Ectodermal cell (in vitro differentiated cells): ENCODE measurements around the gene ATAD2B.

ENCODE experiments used
- H3K27ac ChIP-seq: 2 replicates; pipeline ENCODE4 v1.7.0; 2013; ENCODE audit warnings: mild to moderate bottlenecking, low read depth, low read length; ENCODE audit not compliant: insufficient read depth, poor library complexity, severe bottlenecking
- H3K27me3 ChIP-seq: 2 replicates; pipeline ENCODE4 v1.7.0; 2013; ENCODE audit warnings: mild to moderate bottlenecking, low read length; ENCODE audit not compliant: insufficient read depth, control insufficient read depth, poor library complexity, severe bottlenecking
- H3K36me3 ChIP-seq: one replicate; pipeline ENCODE4 v1.7.0; 2013; ENCODE audit warnings: low read length; ENCODE audit not compliant: control insufficient read depth, insufficient read depth
- H3K4me1 ChIP-seq: one replicate; pipeline ENCODE4 v1.7.0; 2013; ENCODE audit warnings: low read length; ENCODE audit not compliant: control insufficient read depth, insufficient read depth
- H3K4me3 ChIP-seq: 2 replicates; pipeline ENCODE4 v1.7.0; 2013; ENCODE audit warnings: low read depth, low read length, control low read depth; ENCODE audit not compliant: insufficient read depth
- H3K9me3 ChIP-seq: 2 replicates; pipeline ENCODE4 v1.7.0; 2013; ENCODE audit warnings: mild to moderate bottlenecking, low read length, moderate library complexity; ENCODE audit not compliant: control insufficient read depth
- WGBS, 2 experiments: methylation state at CpG; one replicate each; pipeline ENCODE4 v1.1.7; 2013; ENCODE audit warnings: missing lambda C conversion rate in 2 of 2; 5-methylcytosine and 5-hydroxymethylcytosine counted together

ATAD2B gene

DNA sequence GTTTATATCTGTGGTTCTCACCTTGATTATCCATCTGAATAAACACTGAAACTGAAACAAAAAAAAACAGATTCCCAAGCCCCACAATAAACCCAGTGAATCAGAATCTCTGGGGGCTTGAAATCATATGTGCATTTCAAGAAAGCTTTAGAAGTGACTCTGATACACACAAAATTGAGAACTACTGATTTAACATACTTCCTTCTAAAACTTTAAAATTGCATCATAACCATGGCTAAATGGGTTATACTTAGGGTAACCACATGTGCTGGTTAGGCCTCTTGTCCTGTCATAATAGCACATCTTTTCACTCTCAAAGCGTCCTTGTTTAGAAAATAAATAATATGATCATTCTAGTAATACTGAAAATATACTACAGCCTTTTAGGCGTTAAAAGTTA lies 100.9 kb downstream of the ATAD2B start:
- H3K27ac ChIP-seq = no peak overlapping the region
- H3K9me3 ChIP-seq = no peaks in the 10 kb centered on the region
- WGBS, 2 experiments = no CpG with 5 or more reads among the region's 2 CpGs
- no peaks in the 10 kb centered on the region for H3K27me3 ChIP-seq
- H3K4me3 ChIP-seq = no peak overlapping the region
- no peaks in the 10 kb centered on the region for H3K36me3 ChIP-seq
- H3K4me1 ChIP-seq = no peaks in the 10 kb centered on the region

DNA sequence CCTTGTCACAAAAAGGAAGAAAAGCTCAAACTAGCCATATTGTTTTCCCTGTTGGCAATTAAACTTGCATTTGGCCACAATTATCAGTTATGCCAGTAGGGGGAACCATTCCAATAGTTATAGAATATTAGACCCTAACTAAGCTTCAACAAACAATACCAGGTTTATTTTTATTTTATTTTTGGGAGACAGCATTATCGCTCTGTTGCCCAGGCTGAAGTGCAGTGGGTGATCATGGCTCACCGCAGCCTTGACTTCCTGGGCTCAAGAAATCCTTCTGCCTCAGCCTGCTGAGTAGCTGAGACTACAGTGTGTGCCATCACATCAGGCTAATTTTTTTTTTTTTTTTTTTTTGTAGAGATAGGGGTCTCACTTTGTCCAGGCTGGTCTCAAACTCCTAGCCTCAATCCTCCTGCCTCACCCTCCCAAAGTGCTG lies 102.1 kb downstream of the ATAD2B start:
- Histone ChIP-seq H3K27me3 (no peaks in the 10 kb centered on the region), H3K27ac (no peak overlapping the region), H3K36me3 (no peaks in the 10 kb centered on the region), H3K4me1 (no peaks in the 10 kb centered on the region), H3K9me3 (no peaks in the 10 kb centered on the region), H3K4me3 (no peak overlapping the region)
- WGBS, 2 experiments = 86 to 88% methylated on average over 2 of the region's 2 CpGs

DNA sequence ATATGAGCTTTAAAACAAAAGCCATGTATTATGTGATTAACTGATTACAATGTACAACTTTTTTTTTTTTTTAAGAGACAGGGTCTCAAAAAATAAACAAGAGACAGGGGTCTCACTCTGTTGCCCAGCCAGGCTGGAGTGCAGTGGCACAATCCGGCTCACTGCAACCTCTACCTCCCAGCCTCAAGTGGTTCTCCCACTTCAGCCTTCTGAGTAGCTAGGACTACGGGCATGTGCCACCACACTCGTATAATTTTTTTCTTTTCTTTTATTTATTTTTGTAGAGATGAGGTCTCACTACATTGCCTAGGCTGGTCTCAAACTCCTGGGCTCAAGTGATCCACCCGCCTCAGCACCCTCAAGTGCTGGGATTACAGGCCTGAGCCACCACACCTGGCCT lies 103.1 kb downstream of the ATAD2B start:
- H3K27me3 ChIP-seq = no peaks in the 10 kb centered on the region
- H3K27ac ChIP-seq = no peak overlapping the region
- no peaks in the 10 kb centered on the region for H3K9me3 ChIP-seq
- 72 to 90% methylated on average over 2 to 4 of the region's 4 CpGs for WGBS, 2 experiments
- H3K4me1 ChIP-seq = no peaks in the 10 kb centered on the region
- H3K36me3 ChIP-seq = no peaks in the 10 kb centered on the region
- no peak overlapping the region for H3K4me3 ChIP-seq

DNA sequence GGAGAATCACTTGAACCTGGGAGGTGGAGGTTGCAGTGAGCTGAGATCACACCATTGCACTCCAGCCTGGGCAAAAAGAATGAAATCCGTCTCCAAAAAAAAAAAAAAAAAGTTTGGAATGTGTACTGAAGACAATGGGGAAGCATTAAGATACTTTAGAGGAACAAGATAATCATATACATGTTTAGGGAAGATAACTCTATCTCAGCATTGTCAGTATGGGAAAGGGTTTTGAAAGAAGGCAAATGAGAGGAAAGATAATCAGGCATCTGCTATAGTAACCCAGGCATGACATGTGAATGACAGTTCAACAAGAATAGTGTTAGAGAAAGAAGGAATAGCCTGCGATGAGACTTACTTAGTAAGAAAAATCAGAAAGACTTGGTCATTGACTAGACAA lies 112.0 kb downstream of the ATAD2B start:
- H3K4me1 ChIP-seq = no peaks in the 10 kb centered on the region
- no peaks in the 10 kb centered on the region for H3K36me3 ChIP-seq
- H3K27ac ChIP-seq = no peak overlapping the region
- no peaks in the 10 kb centered on the region for H3K27me3 ChIP-seq
- H3K9me3 ChIP-seq = no peaks in the 10 kb centered on the region
- 87 to 98% methylated on average over 2 of the region's 2 CpGs for WGBS, 2 experiments
- H3K4me3 ChIP-seq = no peak overlapping the region

DNA sequence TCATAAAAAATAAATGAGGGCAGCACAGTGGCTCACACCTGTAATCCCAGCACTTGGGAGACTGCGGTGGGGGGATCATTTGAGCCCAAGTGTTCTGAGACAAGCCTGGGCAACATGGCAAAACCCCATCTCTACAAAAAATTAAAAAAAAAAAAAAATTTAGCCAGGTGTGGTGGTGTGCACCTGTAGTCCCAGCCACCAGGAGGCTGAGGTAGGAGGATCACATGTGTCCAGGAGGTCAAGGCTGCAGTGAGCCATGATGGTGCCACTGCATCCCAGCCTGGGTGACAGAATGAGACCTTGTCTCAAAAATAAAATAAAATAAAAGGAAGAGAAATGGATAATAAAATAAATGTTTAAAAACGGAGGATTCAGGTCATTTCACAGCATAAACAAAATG lies 113.5 kb downstream of the ATAD2B start:
- no peaks in the 10 kb centered on the region for H3K4me1 ChIP-seq
- H3K36me3 ChIP-seq = no peaks in the 10 kb centered on the region
- no peaks in the 10 kb centered on the region for H3K9me3 ChIP-seq
- no peaks in the 10 kb centered on the region for H3K27me3 ChIP-seq
- H3K4me3 ChIP-seq = no peak overlapping the region
- no peak overlapping the region for H3K27ac ChIP-seq
- 83 to 98% methylated on average over 1 to 2 of the region's 2 CpGs for WGBS, 2 experiments

DNA sequence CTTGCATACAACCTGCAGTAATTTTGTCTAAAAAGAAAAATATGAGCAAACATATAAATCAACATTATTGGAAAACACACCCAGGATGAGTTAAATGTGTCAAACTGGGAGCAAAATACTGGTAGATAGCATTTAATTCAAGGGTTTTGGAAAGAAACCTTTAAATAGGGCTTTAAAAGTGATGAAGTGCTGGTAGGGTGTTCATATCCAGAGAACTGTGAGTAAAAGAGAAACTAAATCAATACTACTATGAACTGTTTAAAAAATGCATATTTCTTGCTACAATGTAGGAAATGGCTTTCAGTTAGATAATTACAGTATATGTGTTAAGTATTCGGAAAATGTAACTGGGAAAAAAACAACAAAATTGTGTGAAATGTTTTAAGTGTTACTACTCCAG lies 117.8 kb downstream of the ATAD2B start:
- WGBS, 2 experiments = 92 to 94% methylated on average over 1 of the region's 1 CpG
- Histone ChIP-seq H3K9me3 (no peaks in the 10 kb centered on the region), H3K27me3 (no peaks in the 10 kb centered on the region)

DNA sequence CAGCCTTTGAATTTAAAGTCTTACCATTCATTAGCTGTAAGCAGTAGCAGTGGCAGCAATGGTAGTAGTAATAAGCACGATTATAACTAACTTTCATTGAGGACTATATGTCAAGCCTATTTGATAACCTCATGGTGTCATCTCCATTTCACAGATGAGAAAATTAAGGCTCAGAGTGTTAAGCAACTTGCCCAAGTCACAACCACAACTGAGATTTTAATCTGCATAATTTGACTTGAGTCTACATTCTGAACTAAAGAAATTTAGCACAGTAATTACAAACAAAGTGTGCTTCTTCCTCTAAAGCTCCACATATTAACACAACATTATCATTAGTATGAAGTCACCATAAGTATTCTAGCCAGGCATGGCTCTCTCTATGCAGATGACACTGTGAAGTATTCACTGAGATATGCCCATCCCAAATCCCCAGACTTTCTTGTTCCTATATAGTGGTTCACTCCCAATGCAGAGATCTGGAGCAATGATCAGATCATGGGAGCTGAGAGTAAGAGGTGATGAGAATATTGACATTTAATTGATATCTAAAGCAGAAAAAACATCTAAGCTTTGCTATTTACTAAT lies 120.2 kb downstream of the ATAD2B start:
- no peaks in the 10 kb centered on the region for H3K36me3 ChIP-seq
- H3K4me3 ChIP-seq = no peak overlapping the region
- H3K9me3 ChIP-seq = no peaks in the 10 kb centered on the region
- no peak overlapping the region for H3K27ac ChIP-seq
- 82 to 100% methylated on average over 1 of the region's 1 CpG for WGBS, 2 experiments
- no peaks in the 10 kb centered on the region for H3K4me1 ChIP-seq
- no peaks in the 10 kb centered on the region for H3K27me3 ChIP-seq

More for the DNA sequence above, 117.8 kb downstream of the ATAD2B start:
- Histone ChIP-seq H3K4me1 (no peaks in the 10 kb centered on the region), H3K36me3 (no peaks in the 10 kb centered on the region), H3K4me3 (no peak overlapping the region), H3K27ac (no peak overlapping the region)

DNA sequence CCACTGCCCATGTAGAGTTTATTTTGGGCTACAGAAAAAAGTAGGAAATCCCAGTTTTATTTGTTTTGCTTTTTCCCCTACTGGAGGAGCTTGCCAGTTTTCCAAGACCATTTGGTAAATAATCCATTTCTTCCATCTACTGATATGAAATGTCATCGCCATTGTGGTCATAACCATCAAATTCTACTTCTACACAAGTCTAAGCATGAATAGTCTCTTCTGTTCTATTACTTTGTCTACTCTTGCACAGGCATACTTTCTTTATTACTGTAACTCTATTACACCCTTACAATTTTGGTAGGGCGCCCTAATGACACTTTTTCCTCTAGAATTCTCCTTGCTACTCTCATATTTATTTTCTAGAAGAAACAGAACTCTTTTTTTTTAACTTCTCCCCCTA lies 120.7 kb downstream of the ATAD2B start:
- H3K27me3 ChIP-seq = no peaks in the 10 kb centered on the region
- no peaks in the 10 kb centered on the region for H3K4me1 ChIP-seq
- H3K36me3 ChIP-seq = no peaks in the 10 kb centered on the region
- WGBS, 2 experiments = 94 to 98% methylated on average over 1 of the region's 2 CpGs
- no peak overlapping the region for H3K4me3 ChIP-seq
- H3K27ac ChIP-seq = no peak overlapping the region
- no peaks in the 10 kb centered on the region for H3K9me3 ChIP-seq

DNA sequence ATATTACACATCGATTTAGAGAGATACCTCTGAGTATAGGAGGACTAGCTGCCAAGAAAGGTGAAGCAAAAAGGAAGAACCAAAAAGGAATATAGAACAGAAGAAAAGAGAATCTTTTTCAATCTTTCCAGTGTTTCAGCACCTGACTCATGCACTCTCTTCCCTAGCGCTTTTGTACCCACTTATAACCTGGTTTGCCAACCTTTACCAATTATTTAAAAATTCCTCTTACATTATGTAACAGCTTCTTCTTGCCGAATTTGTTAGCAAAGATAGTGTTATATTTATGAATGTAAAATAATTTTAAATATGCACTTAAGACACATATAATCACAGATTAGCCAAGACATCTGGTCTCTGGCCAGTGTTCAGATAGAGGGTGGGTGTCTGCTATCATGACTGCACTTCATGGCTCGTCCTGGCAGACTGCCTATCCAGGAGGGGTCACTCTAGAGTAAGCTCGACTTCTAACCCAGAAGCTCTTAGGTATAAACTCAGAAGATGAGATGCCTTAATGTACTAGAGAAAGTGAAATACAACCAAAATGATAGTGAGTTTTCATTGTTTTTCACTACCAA lies 122.9 kb downstream of the ATAD2B start:
- H3K4me3 ChIP-seq = no peak overlapping the region

DNA sequence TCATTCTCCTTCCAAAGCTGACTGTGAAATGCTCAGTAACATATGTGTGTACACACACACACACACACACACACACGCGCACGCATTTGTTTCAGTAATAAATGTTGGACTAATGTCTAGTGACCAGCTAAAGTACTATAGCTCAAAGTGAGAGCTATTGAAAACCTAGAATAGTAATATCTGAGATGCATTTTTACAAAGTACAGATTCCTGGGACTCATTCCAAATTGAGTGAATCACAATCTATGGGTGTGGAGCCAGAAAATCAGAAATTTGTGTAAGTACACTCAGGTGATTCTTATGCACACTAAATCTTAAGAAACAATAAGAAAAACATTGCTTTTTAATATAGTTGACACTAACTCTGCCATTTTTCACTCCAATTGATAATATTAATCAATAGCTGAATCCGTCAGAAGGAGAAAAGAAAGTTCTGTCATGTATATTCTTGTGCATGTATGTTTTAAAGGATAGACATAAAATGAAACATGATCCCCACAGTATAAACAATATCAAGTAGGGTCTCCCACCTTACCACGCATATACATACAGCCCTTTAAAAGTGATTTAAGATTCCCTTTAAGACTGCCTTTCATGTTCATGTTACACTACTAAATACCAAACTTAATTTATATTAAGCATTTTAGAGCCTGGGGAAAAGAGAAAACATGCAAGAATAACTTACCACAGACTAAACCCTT lies 123.5 kb downstream of the ATAD2B start:
- WGBS, 2 experiments = 88 to 100% methylated on average over 1 to 4 of the region's 5 CpGs
- H3K4me1 ChIP-seq = no peaks in the 10 kb centered on the region
- H3K9me3 ChIP-seq = no peaks in the 10 kb centered on the region
- H3K27ac ChIP-seq = no peak overlapping the region
- no peaks in the 10 kb centered on the region for H3K36me3 ChIP-seq
- no peak overlapping the region for H3K4me3 ChIP-seq
- no peaks in the 10 kb centered on the region for H3K27me3 ChIP-seq

More for the DNA sequence above, 122.9 kb downstream of the ATAD2B start:
- H3K4me1 ChIP-seq = no peaks in the 10 kb centered on the region
- no peaks in the 10 kb centered on the region for H3K36me3 ChIP-seq
- H3K9me3 ChIP-seq = no peaks in the 10 kb centered on the region
- no peak overlapping the region for H3K27ac ChIP-seq
- H3K27me3 ChIP-seq = no peaks in the 10 kb centered on the region
- WGBS, 2 experiments = 75 to 79% methylated on average over 3 to 4 of the region's 5 CpGs
